ENCODE measurements around the gene TBCC.

DNA sequence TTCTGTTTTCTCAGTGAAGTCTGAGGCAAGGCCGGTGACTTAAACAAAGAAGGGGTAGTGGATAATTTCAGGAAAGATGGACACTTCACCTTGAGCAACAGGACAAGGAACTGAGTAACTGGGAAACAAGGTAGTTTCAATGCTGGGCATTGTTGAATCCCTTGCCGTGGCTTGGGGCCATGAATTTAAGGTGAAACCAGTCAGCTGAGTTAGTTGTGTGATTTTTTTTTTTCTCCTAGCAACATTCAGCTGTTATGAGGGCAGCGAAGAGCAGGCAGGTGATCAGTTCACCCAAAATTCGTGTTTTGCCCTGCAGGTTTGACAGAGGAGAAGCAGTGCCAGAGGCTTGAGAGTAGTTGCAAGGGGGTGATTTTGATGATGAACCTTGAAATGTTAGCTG lies 42.8 kb upstream of the TBCC start:
- TF ChIP-seq, protein P1, sequence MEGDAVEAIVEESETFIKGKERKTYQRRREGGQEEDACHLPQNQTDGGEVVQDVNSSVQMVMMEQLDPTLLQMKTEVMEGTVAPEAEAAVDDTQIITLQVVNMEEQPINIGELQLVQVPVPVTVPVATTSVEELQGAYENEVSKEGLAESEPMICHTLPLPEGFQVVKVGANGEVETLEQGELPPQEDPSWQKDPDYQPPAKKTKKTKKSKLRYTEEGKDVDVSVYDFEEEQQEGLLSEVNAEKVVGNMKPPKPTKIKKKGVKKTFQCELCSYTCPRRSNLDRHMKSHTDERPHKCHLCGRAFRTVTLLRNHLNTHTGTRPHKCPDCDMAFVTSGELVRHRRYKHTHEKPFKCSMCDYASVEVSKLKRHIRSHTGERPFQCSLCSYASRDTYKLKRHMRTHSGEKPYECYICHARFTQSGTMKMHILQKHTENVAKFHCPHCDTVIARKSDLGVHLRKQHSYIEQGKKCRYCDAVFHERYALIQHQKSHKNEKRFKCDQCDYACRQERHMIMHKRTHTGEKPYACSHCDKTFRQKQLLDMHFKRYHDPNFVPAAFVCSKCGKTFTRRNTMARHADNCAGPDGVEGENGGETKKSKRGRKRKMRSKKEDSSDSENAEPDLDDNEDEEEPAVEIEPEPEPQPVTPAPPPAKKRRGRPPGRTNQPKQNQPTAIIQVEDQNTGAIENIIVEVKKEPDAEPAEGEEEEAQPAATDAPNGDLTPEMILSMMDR (IDR thresholded peaks at IDR 0.05): no peak
- no peak for TF ChIP-seq POLR2A (IDR thresholded peaks at IDR 0.05)
- TF ChIP-seq POLR2AphosphoS5 (IDR thresholded peaks at IDR 0.05): peak; percentile 1
- TF ChIP-seq EP300 (IDR thresholded peaks at IDR 0.05): no peak

All from gastroesophageal sphincter (tissue), 3 donors.